H1 (cell line): ENCODE results near the gene SPG7. TPM values are rescaled to one million over a fixed set of nuclear protein-coding genes. Genes with fewer than 3 reads are reported as not detected.

Source experiments
- ATF3 ChIP-seq: IDR thresholded peaks from 2 replicates; pipeline ENCODE4 v1.6.1; 2011; ENCODE audit warnings: low read depth, mild to moderate bottlenecking, low read length; ENCODE audit not compliant: insufficient read depth
- CHD7 ChIP-seq: fragments of 300-600 bp; sonication (generic); IDR thresholded peaks from 2 replicates; pipeline ENCODE4 v1.7.1; 2012; ENCODE audit warnings: low read length, moderate library complexity, mild to moderate bottlenecking, inconsistent platforms; ENCODE audit not compliant: insufficient replicate concordance
- EP300 ChIP-seq, 2 experiments: IDR thresholded peaks; 1 replicate in 1 of 2; 2 replicates in 1 of 2; pipeline ENCODE4 v1.6.1; 2011 to 2012; ENCODE audit warnings: low read depth in 2 of 2, low read length in 2 of 2, mild to moderate bottlenecking in 2 of 2, borderline replicate concordance in 1 of 2, inconsistent platforms in 1 of 2, moderate library complexity in 1 of 2
- KDM5A ChIP-seq: fragments of 200-600 bp; IDR thresholded peaks from 2 replicates; pipeline ENCODE4 v1.7.1; 2012; ENCODE audit warnings: mild to moderate bottlenecking, low read length, inconsistent platforms, mixed read lengths
- NANOG ChIP-seq: IDR thresholded peaks from 2 replicates; pipeline ENCODE4 v1.6.1; 2011; ENCODE audit warnings: low read length, low read depth, mild to moderate bottlenecking, inconsistent platforms; ENCODE audit not compliant: insufficient read depth, poor library complexity, severe bottlenecking
- SP2 ChIP-seq: IDR thresholded peaks from 2 replicates; pipeline ENCODE4 v1.6.1; 2012; ENCODE audit warnings: mild to moderate bottlenecking, low read length, inconsistent platforms
- TBP ChIP-seq: IDR thresholded peaks from 2 replicates; pipeline ENCODE4 v1.6.1; 2011; ENCODE audit warnings: low read depth, low read length, improper control_type of control experiment
- polyA plus RNA-seq, 7 experiments: library from polyadenylated mRNA; depleted of rRNA in 3 of 7; stranded (reverse) in 5 of 7; unstranded in 2 of 7; fragments of >200 nt in 5 of 7; fragments of 200-250 nt in 2 of 7; gene quantifications; 1 replicate in 5 of 7; 2 replicates in 1 of 7; 4 replicates in 1 of 7; pipeline versions ENCODE4 v1.2.1 to v1.2.3, GENCODE V29; 2011 to 2013; ENCODE audit warnings: missing spikeins in 2 of 7, mixed read lengths in 2 of 7
- total RNA-seq: library from RNA; stranded (reverse); fragmentation: NEBNext Ultra II Directional; extraction: Animal tissue kit (Norgen Biotek cat#: 25700); gene quantifications from 2 replicates; pipeline ENCODE4 v1.2.1, GENCODE V29; 2021

The SPG7 gene
- total and polyA plus RNA-seq, 2 of the 8 experiments (the other 6 are each of a cell fraction or from before 2014, with no cell fraction given): 72.1 to 113 TPM

- TF ChIP-seq CHD7 (no peak), KDM5A (peak; percentile 69), TBP (peak; percentile 88), NANOG (no peak), SP2 (peak; percentile 90), ATF3 (0 out of 2 replicates have a peak, but pooled peaks have one; percentile 15), EP300 (IDR thresholded peaks at IDR 0.05; ENCODE audit: borderline replicate concordance in 1 of 2, low read depth in 2 of 2, low read length in 2 of 2) (peak in 1 of 2 experiments; percentile 45; a peak in 1 of 3 replicates)
These were observed 17.6 kb upstream of the SPG7 start, which contains the start of gene ANKRD11 (continued) for GRCh38 chr16:89490439-89491237.
